Measurements from ENCODE around the gene GABRG3. TPM values are rescaled to one million over a fixed set of nuclear protein-coding genes. Genes with fewer than 3 reads are reported as not detected.

GABRG3 gene
- total and polyA plus RNA-seq, 2 of the 4 experiments (the other 2 are of a cell fraction): not detected

DNA sequence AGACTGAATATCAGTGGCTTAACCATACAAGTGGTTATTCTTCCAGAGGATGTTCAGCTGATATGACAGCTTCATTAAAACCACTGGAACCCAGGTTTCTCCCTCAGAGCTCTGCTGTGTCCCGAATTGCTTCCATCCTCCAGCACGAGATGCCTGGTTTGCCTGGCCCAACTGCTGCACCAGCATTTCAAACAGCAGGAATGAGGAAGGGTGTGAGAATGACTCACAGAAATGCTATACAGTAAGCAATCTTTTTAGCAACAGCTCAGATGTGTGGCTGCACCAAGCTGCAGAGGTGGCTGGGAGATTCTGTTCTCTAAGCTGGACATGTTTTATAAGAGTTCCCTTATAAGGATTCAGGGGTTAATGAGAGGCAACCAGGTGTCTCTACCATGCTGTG lies 271.0 kb downstream of the GABRG3 start:
- Histone ChIP-seq H2AK9ac (replicated peaks; ENCODE audit: low read depth, low read length, poor library complexity) (no peak overlapping the region), H2BK5ac (ENCODE audit: low read depth, low read length, poor library complexity, severe bottlenecking) (no peak overlapping the region), H4K5ac (ENCODE audit: low read depth, low read length) (no peak overlapping the region), H3K79me1 (ENCODE audit: low read depth in 1 of 2, low read length in 2 of 2) (no peaks in the 10 kb centered on the region), H3K27ac (ENCODE audit: insufficient read depth, low read length) (no peak overlapping the region), H3K4me3 (ENCODE audit: insufficient read depth, low read depth, low read length) (no peak overlapping the region), H3K36me3 (ENCODE audit: control insufficient read depth, insufficient read depth, low read length) (no peaks in the 10 kb centered on the region), H2BK15ac (ENCODE audit: low read depth, low read length) (no peak overlapping the region), H3K9ac (ENCODE audit: low read depth, low read length) (no peak overlapping the region), H3K27me3 (ENCODE audit: control insufficient read depth, insufficient read depth, low read length) (no peaks in the 10 kb centered on the region), H3K23ac (ENCODE audit: low read depth, low read length) (no peak overlapping the region), H3K56ac (ENCODE audit: extremely low read depth, insufficient read depth, low read length) (no peak overlapping the region), H3K9me3 (ENCODE audit: control insufficient read depth, insufficient read depth, low read length) (peaks cover 16% of the 10 kb centered on the region), H2AK5ac (ENCODE audit: low read depth, low read length) (no peak overlapping the region), H2AFZ (replicated peaks; ENCODE audit: low read length, poor library complexity) (no peak overlapping the region), H2BK20ac (ENCODE audit: low read depth, low read length) (no peak overlapping the region), H4K20me1 (ENCODE audit: insufficient read depth, low read length) (no peaks in the 10 kb centered on the region), H3K4me1 (ENCODE audit: control insufficient read depth, insufficient read depth, low read length) (no peaks in the 10 kb centered on the region), H3K18ac (ENCODE audit: low read depth, low read length) (no peak overlapping the region), H4K8ac (ENCODE audit: low read depth in 2 of 2, low read length in 2 of 2) (no peak overlapping the region), H3K9me1 (ENCODE audit: insufficient read depth, low read length) (no peaks in the 10 kb centered on the region), H2BK120ac (ENCODE audit: low read depth, low read length) (no peak overlapping the region), H4K91ac (ENCODE audit: insufficient read depth, low read depth, low read length) (no peak overlapping the region), H3K4me2 (ENCODE audit: low read depth, low read length) (no peak overlapping the region), H3K14ac (replicated peaks; ENCODE audit: low read depth, low read length) (no peak overlapping the region), H3K4ac (ENCODE audit: low read depth, low read length) (no peak overlapping the region)
- ChIA-PET CTCF (no interaction called here), POLR2A (ENCODE audit: unreplicated experiment) (no interaction called here)
- dilution Hi-C loops (cut with HindIII; ENCODE audit: low sequenced_read_pairs, unreplicated experiment): no loop called here
- TF ChIP-seq MXI1 (IDR thresholded peaks at IDR 0.05; ENCODE audit: borderline replicate concordance, low read depth, low read length) (no peak), RFX5 (IDR thresholded peaks at IDR 0.05; ENCODE audit: low read depth, low read length) (no peak), NFE2L2 (IDR thresholded peaks at IDR 0.05; ENCODE audit: low read depth, low read length) (no peak), RAD21 (IDR thresholded peaks at IDR 0.05; ENCODE audit: low read length) (no peak)
- no peak for DNase-seq
- ATAC-seq (ENCODE audit: low read depth): no peak
- in situ Hi-C loops (cut with MboI; ENCODE audit: low sequenced_read_pairs): no loop called here
- WGBS, 2 experiments (ENCODE audit: extremely low coverage in 2 of 2, insufficient read length in 1 of 2): no CpG with 5 or more reads among the region's 2 CpGs
- no TSS peak for BruUV-seq (replicated peaks)
- intact Hi-C loops (cut with micrococcal nuclease): no loop called here

All from IMR-90 (cell line).